RWPE2 (cell line): ENCODE measurements around the gene KLRC2.
"Not testable (repeated sequence)": the region's sequence is repeated elsewhere in the genome, so short reads cannot be mapped to it uniquely, and the experiment has no call there.

ENCODE experiments used
- ATAC-seq: fragments of 200-7000 bp; cut with Tn5 transposase; 3 replicates; pipeline ENCODE4 v1.9.1; 2021; ENCODE audit warnings: low read depth
- DNase-seq: peaks from one replicate; pipeline ENCODE4 v3.0.0-alpha.2; 2020; ENCODE audit warnings: low spot score
- H3K27ac ChIP-seq: fragments of 450-650 bp; 2 replicates; pipeline ENCODE4 v1.5.1; 2017; ENCODE audit warnings: mild to moderate bottlenecking; ENCODE audit not compliant: poor library complexity, severe bottlenecking
- H3K27me3 ChIP-seq: fragments of 250-450 bp; sonication (Bioruptor Pico); 2 replicates; pipeline ENCODE4 v1.5.1; 2021; ENCODE audit warnings: mild to moderate bottlenecking, moderate library complexity; ENCODE audit not compliant: insufficient read depth, poor library complexity, severe bottlenecking
- H3K36me3 ChIP-seq: fragments of 250-450 bp; sonication (Bioruptor Pico); 2 replicates; pipeline ENCODE4 v1.5.1; 2020; ENCODE audit warnings: low read depth, mild to moderate bottlenecking, moderate library complexity
- H3K4me1 ChIP-seq: fragments of 250-450 bp; sonication (Bioruptor Pico); 2 replicates; pipeline ENCODE4 v1.5.1; 2021; ENCODE audit warnings: mild to moderate bottlenecking, moderate library complexity; ENCODE audit not compliant: insufficient read depth, poor library complexity, severe bottlenecking
- H3K4me3 ChIP-seq: fragments of 250-450 bp; sonication (Bioruptor Pico); 2 replicates; pipeline ENCODE4 v1.5.1; 2021; ENCODE audit warnings: mild to moderate bottlenecking, moderate library complexity; ENCODE audit not compliant: severe bottlenecking
- H3K9me3 ChIP-seq: fragments of 250-450 bp; sonication (Bioruptor Pico); 2 replicates; pipeline ENCODE4 v1.5.1; 2021; ENCODE audit warnings: mild to moderate bottlenecking, moderate library complexity; ENCODE audit not compliant: severe bottlenecking
- TF ChIP-seq, protein P1 (sequence below): fragments of 450-650 bp; IDR thresholded peaks from one replicate; pipeline ENCODE4 v1.5.1; 2017; ENCODE audit warnings: mild to moderate bottlenecking, moderate library complexity; ENCODE audit not compliant: poor library complexity, severe bottlenecking

KLRC2 gene

DNA sequence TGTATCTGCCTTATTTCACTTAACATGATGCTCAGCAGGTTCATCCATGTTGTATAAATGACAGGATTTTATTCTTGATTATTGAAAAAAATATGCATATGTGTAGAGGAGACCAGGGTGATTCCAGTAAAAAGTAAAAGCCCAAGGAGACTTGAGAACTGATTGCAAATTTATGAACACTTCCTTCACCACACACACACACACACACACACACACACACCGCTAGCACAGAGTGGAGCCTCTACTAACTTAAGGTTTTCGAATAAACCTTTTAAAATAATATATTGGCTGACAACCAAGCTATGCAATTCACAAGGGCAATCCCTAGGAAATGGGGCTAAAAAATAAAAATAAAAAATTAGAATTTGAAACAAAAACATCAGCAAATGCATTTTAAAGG is 37.6 kb downstream of the KLRC2 start:
- Histone ChIP-seq H3K36me3 (no peaks in the 10 kb centered on the region), H3K27me3 (no peaks in the 10 kb centered on the region), H3K4me1 (peaks cover 18% of the 10 kb centered on the region), H3K27ac (no peak overlapping the region), H3K4me3 (no peak overlapping the region), H3K9me3 (no peaks in the 10 kb centered on the region)
- DNase-seq (no peak), ATAC-seq (no peak)
- TF ChIP-seq, protein P1, sequence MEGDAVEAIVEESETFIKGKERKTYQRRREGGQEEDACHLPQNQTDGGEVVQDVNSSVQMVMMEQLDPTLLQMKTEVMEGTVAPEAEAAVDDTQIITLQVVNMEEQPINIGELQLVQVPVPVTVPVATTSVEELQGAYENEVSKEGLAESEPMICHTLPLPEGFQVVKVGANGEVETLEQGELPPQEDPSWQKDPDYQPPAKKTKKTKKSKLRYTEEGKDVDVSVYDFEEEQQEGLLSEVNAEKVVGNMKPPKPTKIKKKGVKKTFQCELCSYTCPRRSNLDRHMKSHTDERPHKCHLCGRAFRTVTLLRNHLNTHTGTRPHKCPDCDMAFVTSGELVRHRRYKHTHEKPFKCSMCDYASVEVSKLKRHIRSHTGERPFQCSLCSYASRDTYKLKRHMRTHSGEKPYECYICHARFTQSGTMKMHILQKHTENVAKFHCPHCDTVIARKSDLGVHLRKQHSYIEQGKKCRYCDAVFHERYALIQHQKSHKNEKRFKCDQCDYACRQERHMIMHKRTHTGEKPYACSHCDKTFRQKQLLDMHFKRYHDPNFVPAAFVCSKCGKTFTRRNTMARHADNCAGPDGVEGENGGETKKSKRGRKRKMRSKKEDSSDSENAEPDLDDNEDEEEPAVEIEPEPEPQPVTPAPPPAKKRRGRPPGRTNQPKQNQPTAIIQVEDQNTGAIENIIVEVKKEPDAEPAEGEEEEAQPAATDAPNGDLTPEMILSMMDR, result no peak

- H3K9me3 ChIP-seq, result no peaks in the 10 kb centered on the region
- H3K36me3 ChIP-seq, result no peaks in the 10 kb centered on the region
- DNase-seq (no peak), ATAC-seq (no peak)
- H3K27me3 ChIP-seq, result no peaks in the 10 kb centered on the region
- no peak overlapping the region for H3K4me3 ChIP-seq
- TF ChIP-seq, protein P1, result no peak
- H3K4me1 ChIP-seq, result peaks cover 25% of the 10 kb centered on the region
- H3K27ac ChIP-seq, result no peak overlapping the region
Observed at GRCh38 chr12:10397296-10397695, 38.5 kb downstream of the KLRC2 start.

GRCh38 chr12:10396176-10396575 is 39.6 kb downstream of the KLRC2 start:
- not testable (repeated sequence) for ATAC-seq, H3K9me3 ChIP-seq, H3K36me3 ChIP-seq, H3K27me3 ChIP-seq, H3K4me3 ChIP-seq, DNase-seq
- Histone ChIP-seq H3K27ac (peak overlapping the region; percentile 81), H3K4me1 (peaks cover 36% of the 10 kb centered on the region)

DNA sequence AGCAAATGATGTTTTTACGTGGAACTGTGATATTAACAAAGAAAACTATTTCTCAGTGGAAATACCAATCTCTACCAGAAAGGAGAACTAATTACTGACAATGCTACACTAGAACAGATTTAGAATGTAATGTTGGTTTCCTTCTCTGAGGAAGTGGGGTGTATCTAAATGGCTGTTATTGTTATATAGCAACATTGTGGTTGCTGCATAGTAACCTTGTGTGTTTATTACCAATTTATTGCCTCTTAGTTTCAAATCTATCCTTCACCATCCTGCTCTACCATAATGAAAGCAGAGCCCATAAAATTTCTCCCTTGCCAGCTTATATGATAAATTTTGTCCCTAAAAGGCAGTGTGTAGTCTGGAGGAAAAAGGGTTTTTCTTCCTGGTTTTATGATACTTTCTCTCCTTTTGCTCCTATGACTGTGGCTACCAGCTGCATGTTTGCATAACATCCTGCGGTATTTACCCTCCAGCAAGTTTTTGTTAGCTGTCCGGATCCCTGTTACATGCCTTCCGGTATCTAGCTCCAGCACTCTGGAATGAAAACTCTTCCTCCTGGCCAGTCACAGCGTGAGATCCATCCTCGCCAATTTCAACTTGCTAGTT is 40.3 kb downstream of the KLRC2 start:
- H3K9me3 ChIP-seq, result no peaks in the 10 kb centered on the region
- TF ChIP-seq, protein P1, result no peak

GRCh38 chr12:10394531-10395152 is 41.2 kb downstream of the KLRC2 start:
- ATAC-seq, DNase-seq, H3K27me3 ChIP-seq, H3K36me3 ChIP-seq, H3K9me3 ChIP-seq, H3K4me3 ChIP-seq: not testable (repeated sequence)
- peak overlapping the region; percentile 81 for H3K27ac ChIP-seq
- H3K4me1 ChIP-seq, result peaks cover 36% of the 10 kb centered on the region

More for the DNA sequence above, 40.3 kb downstream of the KLRC2 start:
- ATAC-seq (peak; percentile 89), DNase-seq (no peak)
- peaks cover 36% of the 10 kb centered on the region for H3K4me1 ChIP-seq
- no peaks in the 10 kb centered on the region for H3K27me3 ChIP-seq
- peak overlapping the region; percentile 81 for H3K27ac ChIP-seq
- H3K36me3 ChIP-seq, result no peaks in the 10 kb centered on the region
- H3K4me3 ChIP-seq, result no peak overlapping the region

DNA sequence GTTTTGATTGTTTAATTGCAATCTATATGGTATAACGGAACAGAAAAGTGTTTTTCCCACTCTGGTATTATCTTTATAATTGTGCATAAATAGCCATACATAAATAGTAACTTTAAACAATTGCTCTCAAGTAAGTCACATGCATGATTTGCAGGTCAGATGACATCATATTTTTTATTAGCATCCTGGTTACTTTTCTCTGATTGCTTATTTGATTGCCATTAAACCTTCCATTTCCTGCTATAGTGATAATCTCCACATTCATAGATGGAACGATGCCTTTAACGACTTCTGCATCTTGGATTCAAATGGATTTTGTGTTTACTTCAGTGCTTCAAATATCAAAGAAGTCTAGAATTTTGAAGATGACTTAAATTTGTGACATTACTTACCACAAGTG is 42.5 kb downstream of the KLRC2 start:
- Histone ChIP-seq H3K36me3 (no peaks in the 10 kb centered on the region), H3K27me3 (no peaks in the 10 kb centered on the region), H3K27ac (peak overlapping the region; percentile 81), H3K4me3 (no peak overlapping the region), H3K4me1 (peaks cover 36% of the 10 kb centered on the region), H3K9me3 (no peaks in the 10 kb centered on the region)
- TF ChIP-seq, protein P1, result no peak
- no peak for DNase-seq
- ATAC-seq, result no peak
